Gastroesophageal sphincter (tissue), 4 donors: ENCODE results near the gene STAP2. TPM values are rescaled to one million over a fixed set of nuclear protein-coding genes. Genes with fewer than 3 reads are reported as not detected.

Source experiments
- ATAC-seq: fragments of 150-250 bp; one replicate; pipeline ENCODE4 v1.9.1; 2016; ENCODE audit warnings: mild to moderate bottlenecking, moderate library complexity
- H3K27ac ChIP-seq, 4 donors: fragments of 200-600 bp; sonication (generic) in 3 of 4; 1 replicate in 3 of 4; 2 replicates in 1 of 4; pipeline ENCODE4 v1.5.1; 2016 to 2019
- H3K27me3 ChIP-seq: fragments of 200-600 bp; sonication (generic); one replicate; pipeline ENCODE4 v1.5.1; 2019
- H3K36me3 ChIP-seq, 2 donors: fragments of 200-600 bp; sonication (generic); one replicate each; pipeline ENCODE4 v1.5.1; 2019; ENCODE audit warnings: control low read depth in 1 of 2
- H3K4me1 ChIP-seq, 3 donors: fragments of 200-600 bp; sonication (generic); 1 replicate in 2 of 3; 2 replicates in 1 of 3; pipeline ENCODE4 v1.5.1; 2016 to 2019; ENCODE audit warnings: control low read depth in 2 of 3
- H3K4me3 ChIP-seq, 2 donors: fragments of 200-600 bp; sonication (generic); one replicate each; pipeline ENCODE4 v1.5.1; 2019; ENCODE audit warnings: mild to moderate bottlenecking in 1 of 2, moderate library complexity in 1 of 2
- H3K9me3 ChIP-seq, 3 donors: fragments of 200-600 bp; sonication (generic); one replicate each; pipeline ENCODE4 v1.5.1; 2017 to 2019; ENCODE audit warnings: control low read depth in 2 of 3
- EP300 ChIP-seq: sonication (generic); formaldehyde crosslinking; IDR thresholded peaks from one replicate; pipeline ENCODE4 v1.6.1; 2017; ENCODE audit warnings: antibody characterized with exemption, mild to moderate bottlenecking
- POLR2A ChIP-seq, 2 donors: fragments of 450-650 bp; IDR thresholded peaks; one replicate each; pipeline ENCODE4 v1.6.1; 2017; ENCODE audit warnings: antibody characterized with exemption in 2 of 2, mild to moderate bottlenecking in 2 of 2, moderate library complexity in 1 of 2
- POLR2AphosphoS5 ChIP-seq: sonication (generic); formaldehyde crosslinking; IDR thresholded peaks from one replicate; pipeline ENCODE4 v1.6.1; 2017; ENCODE audit warnings: antibody characterized with exemption
- WGBS, 2 donors: methylation state at CpG; one replicate each; pipeline ENCODE4 v1.1.5; 2018; ENCODE audit warnings: low coverage in 1 of 2; 5-methylcytosine and 5-hydroxymethylcytosine counted together
- total RNA-seq, 4 donors: library from RNA; depleted of rRNA; stranded (reverse); fragments of >200 nt; gene quantifications; one replicate each; pipeline ENCODE4 v1.1.0, GENCODE V29; 2016
- TF ChIP-seq, protein P1 (sequence below), 4 experiments: fragments of 200-600 bp in 2 of 4; fragments of 450-650 bp in 2 of 4; sonication (generic) in 1 of 4; IDR thresholded peaks; one replicate each; pipeline ENCODE4 v1.5.1; 2017 to 2019; ENCODE audit warnings: antibody characterized with exemption in 4 of 4, mild to moderate bottlenecking in 2 of 4, moderate library complexity in 2 of 4

The STAP2 gene
- total RNA-seq, 4 donors from 2014 or later, result 1.4 to 5.6 (median 4.9) TPM; not detected in 1

DNA sequence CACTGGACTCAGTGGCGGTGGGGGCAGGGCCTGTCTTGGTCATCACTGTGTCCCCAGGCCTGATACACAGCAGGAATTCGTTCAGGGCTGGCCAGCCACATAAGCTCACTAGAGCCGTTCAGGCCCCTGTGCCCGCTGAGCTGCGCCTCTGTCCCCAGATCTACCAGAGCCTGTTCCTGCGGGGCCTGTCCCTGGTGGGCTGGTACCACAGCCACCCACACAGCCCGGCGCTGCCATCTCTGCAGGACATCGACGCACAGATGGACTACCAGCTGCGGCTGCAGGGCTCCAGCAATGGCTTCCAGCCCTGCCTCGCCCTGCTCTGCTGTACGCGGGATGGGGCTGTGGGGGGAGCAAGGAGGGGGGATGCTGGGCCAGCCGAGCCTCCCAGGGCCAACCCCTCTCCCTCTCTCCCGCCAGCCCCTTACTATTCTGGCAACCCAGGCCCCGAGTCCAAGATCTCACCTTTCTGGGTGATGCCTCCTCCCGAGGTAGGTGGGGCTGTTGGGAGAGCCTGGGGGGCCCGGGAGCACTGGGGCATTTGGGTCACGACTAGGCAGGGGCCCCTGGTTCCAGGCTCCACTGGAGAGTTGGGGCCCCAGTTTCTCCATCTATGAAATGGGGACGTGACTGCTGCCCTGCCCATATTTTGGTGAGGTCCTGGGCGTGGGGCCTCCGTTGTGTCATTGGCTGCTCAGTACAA lies 18.6 kb upstream of the STAP2 start:
- ATAC-seq, result no peak
- H3K4me3 ChIP-seq, result no peak overlapping the region
- WGBS, 2 donors, result 60% methylated on average over 1 of the region's 23 CpGs; no CpG with 5 or more reads in 1 of the 2 donors

DNA sequence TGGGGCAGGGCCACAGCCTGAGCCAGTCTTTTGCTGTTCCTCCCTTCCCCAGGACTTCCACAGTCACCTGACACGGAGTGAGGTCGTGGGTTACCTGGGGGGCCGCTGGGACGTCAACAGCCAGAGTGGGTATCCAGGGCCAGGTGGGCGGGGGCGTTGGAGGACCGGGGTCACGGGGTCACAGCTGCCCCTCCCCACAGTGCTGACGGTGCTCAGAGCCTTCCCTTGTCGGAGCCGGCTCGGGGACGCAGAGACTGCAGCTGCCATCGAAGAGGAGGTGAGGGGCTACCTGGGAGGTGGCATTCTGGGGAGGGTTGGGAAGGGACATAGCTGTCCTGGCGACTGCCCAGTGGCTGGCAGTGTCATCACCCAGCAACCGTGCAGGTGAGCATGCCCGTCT lies 16.3 kb upstream of the STAP2 start:
- Histone ChIP-seq H3K27me3 (no peaks in the 10 kb centered on the region), H3K27ac (no peak overlapping the region), H3K4me1 (peaks cover 0 to 16% (median 0%) of the 10 kb centered on the region in 3 donors), H3K4me3 (no peak overlapping the region), H3K36me3 (peaks cover 0 to 58% of the 10 kb centered on the region in 2 donors), H3K9me3 (no peaks in the 10 kb centered on the region)
- ATAC-seq, result no peak
- TF ChIP-seq, protein P1, sequence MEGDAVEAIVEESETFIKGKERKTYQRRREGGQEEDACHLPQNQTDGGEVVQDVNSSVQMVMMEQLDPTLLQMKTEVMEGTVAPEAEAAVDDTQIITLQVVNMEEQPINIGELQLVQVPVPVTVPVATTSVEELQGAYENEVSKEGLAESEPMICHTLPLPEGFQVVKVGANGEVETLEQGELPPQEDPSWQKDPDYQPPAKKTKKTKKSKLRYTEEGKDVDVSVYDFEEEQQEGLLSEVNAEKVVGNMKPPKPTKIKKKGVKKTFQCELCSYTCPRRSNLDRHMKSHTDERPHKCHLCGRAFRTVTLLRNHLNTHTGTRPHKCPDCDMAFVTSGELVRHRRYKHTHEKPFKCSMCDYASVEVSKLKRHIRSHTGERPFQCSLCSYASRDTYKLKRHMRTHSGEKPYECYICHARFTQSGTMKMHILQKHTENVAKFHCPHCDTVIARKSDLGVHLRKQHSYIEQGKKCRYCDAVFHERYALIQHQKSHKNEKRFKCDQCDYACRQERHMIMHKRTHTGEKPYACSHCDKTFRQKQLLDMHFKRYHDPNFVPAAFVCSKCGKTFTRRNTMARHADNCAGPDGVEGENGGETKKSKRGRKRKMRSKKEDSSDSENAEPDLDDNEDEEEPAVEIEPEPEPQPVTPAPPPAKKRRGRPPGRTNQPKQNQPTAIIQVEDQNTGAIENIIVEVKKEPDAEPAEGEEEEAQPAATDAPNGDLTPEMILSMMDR (IDR thresholded peaks at IDR 0.05), result no peak
- TF ChIP-seq POLR2A (IDR thresholded peaks at IDR 0.05) (no peak), POLR2AphosphoS5 (no peak), EP300 (no peak)
- WGBS, 2 donors, result 74% methylated on average over 3 of the region's 17 CpGs; no CpG with 5 or more reads in 1 of the 2 donors

More for the DNA sequence above, 18.6 kb upstream of the STAP2 start:
- Histone ChIP-seq H3K36me3 (peaks cover 0 to 82% of the 10 kb centered on the region in 2 donors), H3K27ac (no peak overlapping the region), H3K9me3 (no peaks in the 10 kb centered on the region), H3K4me1 (peaks cover 0 to 35% (median 0%) of the 10 kb centered on the region in 3 donors), H3K27me3 (no peaks in the 10 kb centered on the region)
- TF ChIP-seq POLR2A (IDR thresholded peaks at IDR 0.05) (no peak), POLR2AphosphoS5 (no peak), EP300 (no peak)
- TF ChIP-seq, protein P1 (IDR thresholded peaks at IDR 0.05), result no peak

DNA sequence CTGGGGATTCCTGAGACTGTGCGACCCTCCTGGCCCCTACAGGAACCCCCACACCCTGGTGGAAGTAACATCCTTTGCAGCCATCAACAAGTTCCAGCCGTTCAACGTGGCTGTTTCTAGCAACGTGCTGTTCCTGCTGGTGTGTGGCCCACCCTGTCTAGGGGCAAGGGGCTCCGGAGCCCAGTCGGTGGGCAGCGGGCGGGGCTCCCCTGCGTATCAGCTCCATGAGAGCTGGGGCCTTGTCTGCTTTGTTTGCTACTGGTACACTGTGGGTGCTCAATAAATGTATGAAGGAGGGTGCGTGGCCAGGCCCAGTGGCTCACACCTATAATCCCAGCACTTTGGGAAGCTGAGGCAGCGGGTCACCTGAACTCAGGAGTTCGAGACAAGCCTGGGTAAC lies 15.7 kb upstream of the STAP2 start:
- ATAC-seq, result no peak
- Histone ChIP-seq H3K4me1 (peaks cover 0 to 10% (median 0%) of the 10 kb centered on the region in 3 donors), H3K4me3 (no peak overlapping the region), H3K27ac (no peak overlapping the region), H3K27me3 (no peaks in the 10 kb centered on the region), H3K9me3 (no peaks in the 10 kb centered on the region), H3K36me3 (peaks cover 0 to 52% of the 10 kb centered on the region in 2 donors)
- 100% methylated on average over 1 of the region's 12 CpGs; no CpG with 5 or more reads in 1 of the 2 donors for WGBS, 2 donors
- TF ChIP-seq, protein P1 (IDR thresholded peaks at IDR 0.05), result no peak
- no peak for TF ChIP-seq POLR2A (IDR thresholded peaks at IDR 0.05)
- no peak for TF ChIP-seq EP300
- TF ChIP-seq POLR2AphosphoS5, result no peak

DNA sequence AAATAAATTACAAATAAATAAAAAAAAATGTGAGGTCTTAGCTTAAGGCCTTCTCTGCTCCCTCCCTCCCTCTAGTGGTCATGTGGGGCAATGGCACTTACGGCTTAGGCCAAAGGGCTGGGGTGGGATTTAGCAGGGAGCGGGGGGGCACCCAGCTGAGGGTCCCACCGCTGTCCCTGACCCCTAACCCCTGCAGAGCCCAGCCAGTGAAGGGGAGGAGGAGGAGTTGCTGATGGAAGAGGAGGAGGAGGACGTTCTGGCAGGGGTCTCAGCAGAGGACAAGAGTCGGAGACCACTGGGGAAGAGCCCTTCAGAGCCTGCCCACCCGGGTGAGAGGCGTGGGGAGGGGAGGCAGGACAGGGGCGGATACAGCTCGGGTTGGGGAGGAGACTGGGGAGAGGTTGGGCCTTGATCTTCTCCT lies 14.1 kb upstream of the STAP2 start:
- Histone ChIP-seq H3K27ac (no peak overlapping the region), H3K4me1 (peaks cover 0 to 10% (median 0%) of the 10 kb centered on the region in 3 donors), H3K36me3 (peaks cover 0 to 50% of the 10 kb centered on the region in 2 donors), H3K27me3 (no peaks in the 10 kb centered on the region), H3K4me3 (no peak overlapping the region), H3K9me3 (no peaks in the 10 kb centered on the region)
- TF ChIP-seq EP300, result no peak
- TF ChIP-seq, protein P1 (IDR thresholded peaks at IDR 0.05), result peak in 3 of 4 experiments; percentile 50 to 68 (median 67)
- 40% methylated on average over 6 of the region's 9 CpGs; no CpG with 5 or more reads in 1 of the 2 donors for WGBS, 2 donors
- ATAC-seq, result peak; percentile 69

DNA sequence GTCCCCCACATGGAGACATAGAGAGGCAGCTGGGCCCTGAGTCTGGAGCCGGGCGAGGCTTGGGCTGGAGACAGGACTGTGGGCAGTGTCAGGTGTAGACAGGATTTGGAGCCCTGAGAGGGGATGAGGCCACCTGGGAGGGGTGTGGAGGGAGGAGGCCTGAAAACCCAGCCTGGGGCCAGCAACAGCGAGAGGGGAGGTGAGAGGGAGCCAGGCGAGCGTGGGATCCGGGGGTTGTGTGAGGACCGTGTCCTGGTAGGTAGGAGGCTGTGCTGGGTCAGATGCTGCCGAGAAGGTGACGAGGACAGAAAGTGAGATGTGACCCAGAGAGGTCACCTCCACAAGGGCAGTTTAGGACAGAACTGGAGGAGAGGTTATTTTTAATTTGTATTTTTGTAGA lies 12.1 kb upstream of the STAP2 start:
- Histone ChIP-seq H3K4me3 (no peak overlapping the region), H3K9me3 (no peaks in the 10 kb centered on the region), H3K27me3 (no peaks in the 10 kb centered on the region), H3K4me1 (peaks cover 0 to 10% (median 0%) of the 10 kb centered on the region in 3 donors), H3K36me3 (peaks cover 0 to 56% of the 10 kb centered on the region in 2 donors), H3K27ac (no peak overlapping the region)
- TF ChIP-seq, protein P1 (IDR thresholded peaks at IDR 0.05), result no peak
- no peak for TF ChIP-seq POLR2A (IDR thresholded peaks at IDR 0.05)
- no peak for TF ChIP-seq POLR2AphosphoS5
- 94 to 96% methylated on average over 5 to 8 of the region's 9 CpGs for WGBS, 2 donors
- ATAC-seq, result no peak
